Loucy (cell line): Measurements from ENCODE around the gene RGS7BP.

Experiments used
- H2AFZ ChIP-seq: fragments of 200-600 bp; sonication (generic); 2 replicates; pipeline ENCODE4 v1.6.0; 2016; ENCODE audit warnings: antibody characterized with exemption, mild to moderate bottlenecking, low read length, moderate library complexity
- H3F3A ChIP-seq: fragments of 200-600 bp; 2 replicates; pipeline ENCODE4 v1.6.0; 2016; ENCODE audit warnings: antibody characterized with exemption, low read depth, mild to moderate bottlenecking
- H3K27me3 ChIP-seq: fragments of 200-600 bp; sonication (generic); 2 replicates; pipeline ENCODE4 v1.6.1; 2014; ENCODE audit warnings: low read length, mild to moderate bottlenecking; ENCODE audit not compliant: insufficient read depth, poor library complexity, severe bottlenecking
- H3K36me3 ChIP-seq: fragments of 200-600 bp; sonication (generic); 2 replicates; pipeline ENCODE4 v1.6.1; 2016; ENCODE audit warnings: low read length; ENCODE audit not compliant: insufficient read depth
- H3K4me1 ChIP-seq: fragments of 200-600 bp; sonication (generic); 2 replicates; pipeline ENCODE4 v1.5.1; 2014; ENCODE audit warnings: low read length, mild to moderate bottlenecking; ENCODE audit not compliant: insufficient read depth, poor library complexity, severe bottlenecking
- H3K4me2 ChIP-seq: fragments of 200-600 bp; sonication (generic); 2 replicates; pipeline ENCODE4 v1.6.0; 2014; ENCODE audit warnings: antibody characterized with exemption, low read length, low read depth, mild to moderate bottlenecking; ENCODE audit not compliant: poor library complexity, severe bottlenecking
- H3K4me3 ChIP-seq: fragments of 200-600 bp; sonication (generic); 2 replicates; pipeline ENCODE4 v1.5.1; 2014; ENCODE audit warnings: low read length, mild to moderate bottlenecking, mixed read lengths; ENCODE audit not compliant: poor library complexity, severe bottlenecking
- H3K79me2 ChIP-seq: fragments of 200-600 bp; sonication (generic); 2 replicates; pipeline ENCODE4 v1.6.1; 2014; ENCODE audit warnings: low read length; ENCODE audit not compliant: insufficient read depth
- H3K9ac ChIP-seq: fragments of 200-600 bp; sonication (generic); 2 replicates; pipeline ENCODE4 v1.6.0; 2014; ENCODE audit warnings: mild to moderate bottlenecking, low read depth, low read length, moderate library complexity; ENCODE audit not compliant: poor library complexity, severe bottlenecking
- H3K9me2 ChIP-seq: fragments of 200-600 bp; sonication (generic); replicated peaks from 2 replicates; pipeline ENCODE4 v1.6.1; 2016; ENCODE audit warnings: low read depth, low read length, mixed read lengths
- H3K9me3 ChIP-seq: fragments of 200-600 bp; sonication (generic); 2 replicates; pipeline ENCODE4 v1.6.1; 2014; ENCODE audit warnings: mild to moderate bottlenecking, antibody characterized with exemption, low read length, low read depth; ENCODE audit not compliant: insufficient read depth
- H4K20me1 ChIP-seq: fragments of 200-600 bp; sonication (generic); 2 replicates; pipeline ENCODE4 v1.6.0; 2014; ENCODE audit warnings: antibody characterized with exemption, low read length, mild to moderate bottlenecking; ENCODE audit not compliant: insufficient read depth, poor library complexity, severe bottlenecking
- EZH2phosphoT487 ChIP-seq: fragments of 200-600 bp; IDR thresholded peaks from 2 replicates; pipeline ENCODE4 v1.6.1; 2018; ENCODE audit warnings: antibody characterized with exemption, mild to moderate bottlenecking, moderate library complexity, borderline replicate concordance
- TF ChIP-seq, protein P1 (sequence below): fragments of 200-600 bp; sonication (generic); conservative IDR thresholded peaks from 2 replicates; pipeline ENCODE4 v1.5.1; 2014; ENCODE audit warnings: mild to moderate bottlenecking, antibody characterized with exemption, low read length

Gene RGS7BP

DNA sequence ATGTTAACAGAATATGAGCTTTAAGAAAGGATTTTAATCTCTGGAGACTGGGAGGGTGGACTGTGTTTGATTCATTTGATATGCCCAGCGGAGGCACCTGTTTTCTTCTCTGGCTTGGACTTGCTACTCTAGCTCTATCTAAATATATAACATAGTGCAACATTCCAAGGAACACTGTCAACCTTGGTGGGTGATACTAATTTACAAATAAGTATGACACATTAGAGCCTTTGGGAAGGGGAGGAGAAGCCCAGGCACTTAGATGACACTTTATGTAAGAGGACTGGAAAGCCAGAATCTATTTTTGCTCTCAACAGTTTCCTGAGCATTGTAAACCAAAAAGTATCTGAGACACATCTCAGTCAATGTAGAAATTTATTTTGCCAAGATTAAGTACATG is 101.1 kb downstream of the RGS7BP start:
- H3K27me3 ChIP-seq, result no peaks in the 10 kb centered on the region
- no peaks in the 10 kb centered on the region for H3K9me2 ChIP-seq
- no peak overlapping the region for H3K4me2 ChIP-seq

DNA sequence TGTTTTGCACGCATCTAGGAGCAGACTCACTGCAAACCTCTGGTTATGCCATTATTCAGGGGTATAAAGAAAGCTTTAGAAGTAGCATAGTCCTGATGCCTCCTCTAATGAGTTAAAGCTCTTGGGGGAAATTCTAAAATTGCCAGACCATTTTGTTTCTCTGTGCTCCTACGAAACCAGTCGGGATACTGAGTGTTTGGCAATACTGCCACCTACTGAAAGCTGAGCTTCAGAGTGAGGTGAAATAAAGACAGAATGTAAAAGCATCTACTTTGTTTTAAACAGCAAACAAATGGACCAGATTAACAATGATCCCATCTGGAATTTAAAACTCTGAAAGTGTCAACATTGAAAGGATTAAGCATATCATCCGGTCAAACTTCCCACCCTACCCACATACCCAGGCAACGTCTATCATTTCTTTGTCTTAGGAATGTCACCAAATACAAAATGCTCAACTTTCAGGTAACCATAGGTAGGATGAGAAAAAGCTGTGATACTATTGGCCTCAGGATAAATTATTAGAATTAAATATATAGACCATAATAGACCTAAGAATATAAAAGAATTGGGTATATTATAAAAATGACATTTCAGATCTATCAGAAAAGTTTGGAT is 106.6 kb downstream of the RGS7BP start:
- H2AFZ ChIP-seq, result peak overlapping the region; percentile 12; the same call in 1 of the 2 replicates
- H3K4me1 ChIP-seq, result no peaks in the 10 kb centered on the region
- no peak overlapping the region for H3K9ac ChIP-seq
- H3K9me2 ChIP-seq, result no peaks in the 10 kb centered on the region
- no peaks in the 10 kb centered on the region for H3K36me3 ChIP-seq
- TF ChIP-seq, protein P1, sequence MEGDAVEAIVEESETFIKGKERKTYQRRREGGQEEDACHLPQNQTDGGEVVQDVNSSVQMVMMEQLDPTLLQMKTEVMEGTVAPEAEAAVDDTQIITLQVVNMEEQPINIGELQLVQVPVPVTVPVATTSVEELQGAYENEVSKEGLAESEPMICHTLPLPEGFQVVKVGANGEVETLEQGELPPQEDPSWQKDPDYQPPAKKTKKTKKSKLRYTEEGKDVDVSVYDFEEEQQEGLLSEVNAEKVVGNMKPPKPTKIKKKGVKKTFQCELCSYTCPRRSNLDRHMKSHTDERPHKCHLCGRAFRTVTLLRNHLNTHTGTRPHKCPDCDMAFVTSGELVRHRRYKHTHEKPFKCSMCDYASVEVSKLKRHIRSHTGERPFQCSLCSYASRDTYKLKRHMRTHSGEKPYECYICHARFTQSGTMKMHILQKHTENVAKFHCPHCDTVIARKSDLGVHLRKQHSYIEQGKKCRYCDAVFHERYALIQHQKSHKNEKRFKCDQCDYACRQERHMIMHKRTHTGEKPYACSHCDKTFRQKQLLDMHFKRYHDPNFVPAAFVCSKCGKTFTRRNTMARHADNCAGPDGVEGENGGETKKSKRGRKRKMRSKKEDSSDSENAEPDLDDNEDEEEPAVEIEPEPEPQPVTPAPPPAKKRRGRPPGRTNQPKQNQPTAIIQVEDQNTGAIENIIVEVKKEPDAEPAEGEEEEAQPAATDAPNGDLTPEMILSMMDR, result peak; percentile 92
- no peak for TF ChIP-seq EZH2phosphoT487
- no peaks in the 10 kb centered on the region for H4K20me1 ChIP-seq
- no peaks in the 10 kb centered on the region for H3F3A ChIP-seq
- no peaks in the 10 kb centered on the region for H3K27me3 ChIP-seq
- no peaks in the 10 kb centered on the region for H3K9me3 ChIP-seq
- no peak overlapping the region for H3K4me3 ChIP-seq
- H3K4me2 ChIP-seq, result no peak overlapping the region
- H3K79me2 ChIP-seq, result no peaks in the 10 kb centered on the region

More for the DNA sequence above, 101.1 kb downstream of the RGS7BP start:
- no peaks in the 10 kb centered on the region for H3F3A ChIP-seq
- H3K79me2 ChIP-seq, result no peaks in the 10 kb centered on the region
- no peak for TF ChIP-seq EZH2phosphoT487
- TF ChIP-seq, protein P1, result no peak
- H4K20me1 ChIP-seq, result no peaks in the 10 kb centered on the region
- H3K4me1 ChIP-seq, result no peaks in the 10 kb centered on the region
- no peaks in the 10 kb centered on the region for H3K36me3 ChIP-seq
- no peaks in the 10 kb centered on the region for H3K9me3 ChIP-seq
- no peak overlapping the region for H3K4me3 ChIP-seq
- no peak overlapping the region for H2AFZ ChIP-seq
- H3K9ac ChIP-seq, result no peak overlapping the region

DNA sequence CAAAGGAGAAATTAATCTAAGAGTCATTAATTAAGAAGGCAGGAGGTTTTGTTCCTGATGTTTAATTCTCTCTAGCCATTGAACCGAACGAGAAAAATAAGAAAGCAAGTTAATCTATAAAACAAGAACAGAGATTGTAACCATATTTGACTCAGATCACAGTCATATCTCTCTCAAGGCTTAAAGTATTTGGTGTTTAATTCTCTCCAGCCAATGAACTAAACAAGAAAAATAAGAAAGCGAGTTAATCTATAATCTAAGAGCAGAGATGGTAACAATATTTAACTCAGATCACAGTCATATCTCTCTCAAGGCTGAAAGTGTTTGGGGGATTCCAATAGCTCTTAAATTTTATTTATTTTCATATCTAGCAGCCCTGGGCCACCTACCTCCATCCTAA is 110.1 kb downstream of the RGS7BP start:
- no peaks in the 10 kb centered on the region for H4K20me1 ChIP-seq
- H3K79me2 ChIP-seq, result no peaks in the 10 kb centered on the region
- H3K4me3 ChIP-seq, result no peak overlapping the region
- H3K9me3 ChIP-seq, result no peaks in the 10 kb centered on the region
- H3K27me3 ChIP-seq, result no peaks in the 10 kb centered on the region
- no peaks in the 10 kb centered on the region for H3K9me2 ChIP-seq
- no peak overlapping the region for H3K4me2 ChIP-seq
- H2AFZ ChIP-seq, result no peak overlapping the region
- H3K36me3 ChIP-seq, result no peaks in the 10 kb centered on the region
- no peak overlapping the region for H3K9ac ChIP-seq
- H3F3A ChIP-seq, result no peaks in the 10 kb centered on the region
- H3K4me1 ChIP-seq, result no peaks in the 10 kb centered on the region
- TF ChIP-seq, protein P1, result no peak
- TF ChIP-seq EZH2phosphoT487, result no peak
